ENCODE data around the gene CCDC74A. TPM values are rescaled to one million over a fixed set of nuclear protein-coding genes. Genes with fewer than 3 reads are reported as not detected.

Gene CCDC74A
- total RNA-seq (2022; extraction: Qiagen RNA extraction; ENCODE audit: low read depth): 11.7 to 18.2 TPM (median 16.0 TPM) in 5 replicates

GRCh38 chr2:131527131-131528001, at the start of gene CCDC74A:
TSS of gene CCDC74A (plus strand) at chr2:131527888. CDS start at chr2:131527971, 83 bp downstream.

GRCh38 chr2:131492015-131492417, 35.7 kb upstream of the CCDC74A start, which contains the start of gene MZT2A:
TSS of gene MZT2A (minus strand) at chr2:131492397. CDS start at chr2:131492376, 21 bp downstream.

Other genes starting within 250 kb of the CCDC74A start
- gene RAB6D, start 163.7 kb upstream of the CCDC74A start, total RNA-seq (2022; extraction: Qiagen RNA extraction; ENCODE audit: low read depth): 0.01 TPM in 1 of 5 replicates, not detected in the others
- not detected in 5 replicates for gene TUBA3D, start 51.8 kb upstream of the CCDC74A start, total RNA-seq (2022; extraction: Qiagen RNA extraction; ENCODE audit: low read depth)
- 107 to 208 TPM (median 187 TPM) in 5 replicates for gene MZT2A, start 35.5 kb upstream of the CCDC74A start, total RNA-seq (2022; extraction: Qiagen RNA extraction; ENCODE audit: low read depth)

Data from A549 treated with CpdA at 1 μM for 4 hours (cell line).